HL-60/S4 treated with retinoic acid at 250 ng/mL for 4 days and 3 days (cell line): ENCODE results near the gene SLC25A28.

Source experiments
- in situ Hi-C: fragments of 300-500 bp; cut with MboI; formaldehyde crosslinking; loops from 2 replicates; pipeline ENCODE4 v1.7.0; 2022; ENCODE audit warnings: low sequenced_read_pairs

Gene SLC25A28

GRCh38 chr10:99595236-99595635 lies 25.0 kb downstream of the SLC25A28 start:
- in situ Hi-C loops: no loop called here

GRCh38 chr10:99593312-99593711 lies 26.9 kb downstream of the SLC25A28 start:
- in situ Hi-C loops: no loop called here

GRCh38 chr10:99590799-99591198 lies 29.4 kb downstream of the SLC25A28 start:
- in situ Hi-C loops: no loop called here

GRCh38 chr10:99583687-99584086 lies 36.6 kb downstream of the SLC25A28 start:
- in situ Hi-C loops: no loop called here

GRCh38 chr10:99582255-99582770 lies 37.9 kb downstream of the SLC25A28 start:
- in situ Hi-C loops: no loop called here

- in situ Hi-C loops: no loop called here
Measured at GRCh38 chr10:99579971-99580370, 40.3 kb downstream of the SLC25A28 start.

GRCh38 chr10:99573790-99574189 lies 46.4 kb downstream of the SLC25A28 start:
- in situ Hi-C loops: no loop called here

GRCh38 chr10:99571816-99572215 lies 48.4 kb downstream of the SLC25A28 start:
- in situ Hi-C loops: no loop called here

- in situ Hi-C loops: no loop called here
Measured at GRCh38 chr10:99569961-99570360, 50.3 kb downstream of the SLC25A28 start.

GRCh38 chr10:99569253-99569939 lies 50.8 kb downstream of the SLC25A28 start:
- in situ Hi-C loops: no loop called here

GRCh38 chr10:99565166-99565565 lies 55.1 kb downstream of the SLC25A28 start:
- in situ Hi-C loops: no loop called here

- in situ Hi-C loops: no loop called here
Measured at GRCh38 chr10:99564361-99564760, 55.9 kb downstream of the SLC25A28 start.

- in situ Hi-C loops: no loop called here
Measured at GRCh38 chr10:99562631-99563030, 57.6 kb downstream of the SLC25A28 start.
